ENCODE results near the gene CRY2.

Gene CRY2

DNA sequence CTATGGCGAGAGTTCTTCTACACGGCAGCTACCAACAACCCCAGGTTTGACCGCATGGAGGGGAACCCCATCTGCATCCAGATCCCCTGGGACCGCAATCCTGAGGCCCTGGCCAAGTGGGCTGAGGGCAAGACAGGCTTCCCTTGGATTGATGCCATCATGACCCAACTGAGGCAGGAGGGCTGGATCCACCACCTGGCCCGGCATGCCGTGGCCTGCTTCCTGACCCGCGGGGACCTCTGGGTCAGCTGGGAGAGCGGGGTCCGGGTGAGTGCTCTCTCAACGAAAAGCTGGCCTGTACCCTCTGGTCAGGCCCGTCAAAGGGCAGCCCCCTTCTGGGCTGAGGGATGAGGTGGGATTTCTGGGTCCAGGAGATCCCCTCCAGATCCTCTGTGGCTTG, 22.3 kb downstream of the CRY2 start:
- no peak for DNase-seq (ENCODE audit: low read depth)
- TF ChIP-seq, protein P1, sequence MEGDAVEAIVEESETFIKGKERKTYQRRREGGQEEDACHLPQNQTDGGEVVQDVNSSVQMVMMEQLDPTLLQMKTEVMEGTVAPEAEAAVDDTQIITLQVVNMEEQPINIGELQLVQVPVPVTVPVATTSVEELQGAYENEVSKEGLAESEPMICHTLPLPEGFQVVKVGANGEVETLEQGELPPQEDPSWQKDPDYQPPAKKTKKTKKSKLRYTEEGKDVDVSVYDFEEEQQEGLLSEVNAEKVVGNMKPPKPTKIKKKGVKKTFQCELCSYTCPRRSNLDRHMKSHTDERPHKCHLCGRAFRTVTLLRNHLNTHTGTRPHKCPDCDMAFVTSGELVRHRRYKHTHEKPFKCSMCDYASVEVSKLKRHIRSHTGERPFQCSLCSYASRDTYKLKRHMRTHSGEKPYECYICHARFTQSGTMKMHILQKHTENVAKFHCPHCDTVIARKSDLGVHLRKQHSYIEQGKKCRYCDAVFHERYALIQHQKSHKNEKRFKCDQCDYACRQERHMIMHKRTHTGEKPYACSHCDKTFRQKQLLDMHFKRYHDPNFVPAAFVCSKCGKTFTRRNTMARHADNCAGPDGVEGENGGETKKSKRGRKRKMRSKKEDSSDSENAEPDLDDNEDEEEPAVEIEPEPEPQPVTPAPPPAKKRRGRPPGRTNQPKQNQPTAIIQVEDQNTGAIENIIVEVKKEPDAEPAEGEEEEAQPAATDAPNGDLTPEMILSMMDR (IDR thresholded peaks at IDR 0.05; ENCODE audit: control insufficient read depth, extremely low read depth, insufficient read depth), result no peak

DNA sequence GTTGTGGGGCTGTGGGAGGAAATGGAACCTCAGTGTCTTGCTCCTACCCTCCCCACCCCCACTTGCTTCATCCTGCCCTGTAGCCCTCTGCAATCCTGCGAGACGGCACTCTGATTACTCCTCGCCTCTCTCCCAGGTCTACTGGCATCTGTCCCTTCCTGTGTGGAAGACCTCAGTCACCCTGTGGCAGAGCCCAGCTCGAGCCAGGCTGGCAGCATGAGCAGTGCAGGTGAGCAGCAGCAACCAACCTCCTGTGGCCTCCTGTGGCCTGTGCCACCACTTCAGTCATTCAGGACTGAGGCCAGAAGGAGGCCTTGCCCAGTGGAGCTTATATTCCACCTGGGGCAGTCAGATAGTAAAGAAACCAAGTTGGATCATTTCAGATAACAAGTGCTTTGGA, 23.4 kb downstream of the CRY2 start:
- no peak overlapping the region for H3K4me3 ChIP-seq (ENCODE audit: low read depth, low read length)
- DNase-seq (ENCODE audit: low read depth), result no peak
- TF ChIP-seq, protein P1 (IDR thresholded peaks at IDR 0.05; ENCODE audit: control insufficient read depth, extremely low read depth, insufficient read depth), result no peak

More for the DNA sequence above, 22.3 kb downstream of the CRY2 start:
- H3K4me3 ChIP-seq (ENCODE audit: low read depth, low read length), result no peak overlapping the region

DNA sequence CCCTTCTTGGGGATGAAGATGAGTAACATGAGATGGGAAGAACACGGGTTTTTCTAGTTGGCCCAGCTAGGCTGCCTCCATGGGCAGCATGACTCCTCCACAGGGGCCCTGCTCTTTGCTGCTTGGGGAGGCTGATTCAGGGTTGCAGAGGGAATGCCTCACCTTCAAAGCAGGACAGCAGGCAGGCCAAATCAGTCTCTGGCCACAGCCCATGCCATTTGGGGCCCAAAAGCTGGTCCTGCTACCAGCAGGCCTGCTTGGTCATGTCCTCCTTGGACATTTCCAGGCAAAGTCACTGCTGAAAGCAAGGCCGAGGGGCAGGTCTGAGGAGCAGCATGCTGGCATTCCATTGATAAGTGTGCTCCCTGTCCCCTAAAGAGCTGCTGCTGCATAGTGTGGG, 24.4 kb downstream of the CRY2 start:
- no peak for DNase-seq (ENCODE audit: low read depth)
- no peak overlapping the region for H3K4me3 ChIP-seq (ENCODE audit: low read depth, low read length)
- TF ChIP-seq, protein P1 (IDR thresholded peaks at IDR 0.05; ENCODE audit: control insufficient read depth, extremely low read depth, insufficient read depth), result no peak

DNA sequence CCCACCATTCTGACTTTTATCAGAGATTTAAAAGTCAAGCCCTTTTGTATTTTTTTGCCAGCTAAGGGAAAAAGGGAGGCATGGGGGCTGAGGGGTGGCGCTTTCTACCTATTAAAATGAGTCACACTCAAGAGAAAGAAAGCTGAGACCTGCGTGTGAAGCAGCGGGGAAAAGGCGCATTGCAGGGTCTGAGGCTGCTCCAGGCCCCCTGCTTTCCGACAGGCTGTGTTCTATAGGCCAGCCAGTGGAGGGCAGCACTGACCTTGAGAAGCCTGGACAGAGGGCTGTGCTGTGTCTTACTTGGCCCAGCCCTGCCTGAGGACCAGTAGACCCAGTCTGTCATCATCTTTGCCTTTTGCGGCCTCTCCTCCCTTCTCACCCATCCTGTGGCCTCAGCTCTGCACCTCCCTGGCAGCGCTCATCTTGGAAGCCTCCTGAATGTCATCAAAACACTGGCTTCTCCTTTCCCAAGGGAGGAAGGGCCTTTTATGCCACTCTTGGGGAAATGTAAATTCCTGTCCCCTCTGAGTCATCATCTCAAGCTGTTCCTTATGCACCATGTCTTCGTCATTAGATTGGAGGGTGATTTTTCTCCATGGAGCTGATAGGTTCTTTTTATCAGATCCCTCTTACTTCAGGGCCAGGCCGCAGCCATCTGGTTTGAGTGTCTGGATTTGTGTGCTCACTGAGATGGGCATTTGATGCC, 25.5 kb downstream of the CRY2 start:
- DNase-seq (ENCODE audit: low read depth), result no peak
- no peak overlapping the region for H3K4me3 ChIP-seq (ENCODE audit: low read depth, low read length)
- TF ChIP-seq, protein P1 (IDR thresholded peaks at IDR 0.05; ENCODE audit: control insufficient read depth, extremely low read depth, insufficient read depth), result peak; percentile 79

DNA sequence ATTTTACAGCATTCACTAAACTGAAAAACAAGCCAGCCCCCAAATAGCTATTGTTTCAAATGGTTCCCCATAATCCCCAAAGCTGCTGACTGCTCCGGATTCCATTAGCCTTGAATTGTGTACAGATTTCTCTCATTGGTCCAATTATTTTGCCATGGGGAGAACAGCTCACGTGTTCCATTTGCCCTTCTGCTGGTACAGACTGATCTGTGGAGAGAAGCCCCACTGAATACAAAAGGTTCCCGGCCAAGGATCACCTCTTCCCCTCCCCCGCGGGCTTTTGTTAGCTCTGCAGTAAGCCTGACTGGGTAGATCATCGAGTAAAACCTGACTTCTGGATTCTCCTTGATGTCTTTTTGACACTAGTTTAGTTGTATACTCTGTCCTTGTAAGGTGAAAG, 29.1 kb downstream of the CRY2 start:
- TF ChIP-seq, protein P1 (IDR thresholded peaks at IDR 0.05; ENCODE audit: control insufficient read depth, extremely low read depth, insufficient read depth), result no peak
- DNase-seq (ENCODE audit: low read depth), result no peak
- no peak overlapping the region for H3K4me3 ChIP-seq (ENCODE audit: low read depth, low read length)

DNA sequence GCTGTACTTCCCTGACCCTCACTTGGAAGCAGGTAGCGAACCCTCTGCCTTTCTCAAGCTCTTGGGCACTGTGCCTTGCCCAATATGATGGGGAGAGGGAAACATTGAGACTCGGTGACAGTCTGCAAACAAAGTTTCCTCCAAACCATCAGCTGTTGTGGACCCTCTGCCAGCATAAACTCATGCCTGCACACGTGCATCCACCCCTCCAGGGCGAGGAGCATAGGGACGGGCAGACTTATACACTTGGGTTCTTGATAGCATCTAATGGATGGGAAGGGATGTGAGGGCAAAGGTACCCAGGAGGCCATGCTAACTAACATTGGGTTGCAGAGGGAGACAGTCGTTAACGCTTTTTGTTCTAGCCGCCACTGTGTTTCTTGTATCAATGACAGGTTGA, 29.9 kb downstream of the CRY2 start:
- no peak overlapping the region for H3K4me3 ChIP-seq (ENCODE audit: low read depth, low read length)
- TF ChIP-seq, protein P1 (IDR thresholded peaks at IDR 0.05; ENCODE audit: control insufficient read depth, extremely low read depth, insufficient read depth), result no peak
- no peak for DNase-seq (ENCODE audit: low read depth)

DNA sequence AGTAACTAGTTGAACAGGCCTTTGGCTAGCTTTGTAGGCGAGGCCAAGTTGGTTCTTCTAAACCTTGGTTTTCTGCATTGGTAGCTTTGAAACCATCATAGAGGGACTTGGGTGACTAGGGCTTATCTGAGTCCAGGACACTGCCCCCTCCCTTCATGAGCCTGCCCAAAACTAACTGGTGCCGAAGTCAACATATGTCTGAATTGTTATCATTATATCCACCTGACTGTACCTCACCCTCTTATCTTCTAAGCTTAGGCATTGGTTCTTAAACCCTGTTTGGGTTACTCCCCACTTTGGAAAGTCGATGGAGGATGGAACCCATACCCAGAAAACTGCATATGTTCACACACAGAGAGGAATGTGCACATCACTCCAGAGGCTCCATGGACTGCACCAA, 30.6 kb downstream of the CRY2 start:
- DNase-seq (ENCODE audit: low read depth), result no peak
- no peak overlapping the region for H3K4me3 ChIP-seq (ENCODE audit: low read depth, low read length)

More for the DNA sequence above, 30.6 kb downstream of the CRY2 start:
- TF ChIP-seq, protein P1 (IDR thresholded peaks at IDR 0.05; ENCODE audit: control insufficient read depth, extremely low read depth, insufficient read depth), result no peak
